Smooth muscle cell (in vitro differentiated cells): ENCODE results near the gene PEX16. TPM values are rescaled to one million over a fixed set of nuclear protein-coding genes. Genes with fewer than 3 reads are reported as not detected.

ENCODE experiments used
- DNase-seq: peaks from one replicate; lab custom pipeline; 2025; ENCODE audit not compliant: unreplicated experiment; lab: John Stamatoyannopoulos, UW
- H2AFZ ChIP-seq: fragments of 200-600 bp; sonication (generic); 2 replicates; pipeline ENCODE4 v1.6.0; 2016; ENCODE audit warnings: antibody characterized with exemption, low read depth, mild to moderate bottlenecking
- H3F3A ChIP-seq: fragments of 200-600 bp; sonication (generic); 2 replicates; pipeline ENCODE4 v1.6.0; 2017; ENCODE audit warnings: antibody characterized with exemption, low read depth
- H3K27ac ChIP-seq: fragments of 200-600 bp; sonication (generic); 2 replicates; pipeline ENCODE4 v1.5.1; 2016; ENCODE audit warnings: low read depth, mild to moderate bottlenecking
- H3K27me3 ChIP-seq: fragments of 200-600 bp; sonication (generic); 2 replicates; pipeline ENCODE4 v1.6.1; 2016; ENCODE audit warnings: low read depth, mild to moderate bottlenecking
- H3K36me3 ChIP-seq: fragments of 200-600 bp; sonication (generic); 2 replicates; pipeline ENCODE4 v1.5.1; 2016; ENCODE audit warnings: low read depth
- H3K4me1 ChIP-seq: fragments of 200-600 bp; sonication (generic); 2 replicates; pipeline ENCODE4 v1.5.1; 2016; ENCODE audit warnings: low read depth
- H3K4me2 ChIP-seq: fragments of 200-600 bp; sonication (generic); 2 replicates; pipeline ENCODE4 v1.6.0; 2016; ENCODE audit warnings: mild to moderate bottlenecking
- H3K4me3 ChIP-seq: fragments of 200-600 bp; sonication (generic); 2 replicates; pipeline ENCODE4 v1.5.1; 2016; ENCODE audit warnings: mild to moderate bottlenecking
- H3K79me2 ChIP-seq: fragments of 200-600 bp; sonication (generic); 2 replicates; pipeline ENCODE4 v1.6.0; 2016; ENCODE audit warnings: low read depth, mild to moderate bottlenecking
- H3K9ac ChIP-seq: fragments of 200-600 bp; sonication (generic); 2 replicates; pipeline ENCODE4 v1.6.0; 2016; ENCODE audit warnings: low read depth
- H3K9me3 ChIP-seq: fragments of 200-600 bp; sonication (generic); replicated peaks from 2 replicates; pipeline ENCODE4 v1.5.1; 2016; ENCODE audit warnings: low read depth
- H4K20me1 ChIP-seq: fragments of 200-600 bp; sonication (generic); 2 replicates; pipeline ENCODE4 v1.6.0; 2016; ENCODE audit warnings: low read depth
- CTCF ChIP-seq: fragments of 200-600 bp; sonication (generic); IDR thresholded peaks from 2 replicates; pipeline ENCODE4 v1.5.1; 2017; ENCODE audit warnings: borderline replicate concordance, mild to moderate bottlenecking, antibody characterized with exemption; ENCODE audit not compliant: insufficient read depth, poor library complexity, severe bottlenecking
- WGBS: methylation state at CpG from one replicate; pipeline ENCODE4 v1.1.7; 2016; ENCODE audit warnings: low lambda C conversion rate; 5-methylcytosine and 5-hydroxymethylcytosine counted together
- polyA plus RNA-seq: library from polyadenylated mRNA; unstranded; fragments of >200 nt; fragmentation: Nextera tagmentation; extraction: Ambion mirVana; gene quantifications from 2 replicates; pipeline ENCODE4 v1.2.1, GENCODE V29; 2016
- total RNA-seq: library from RNA; depleted of rRNA; stranded (reverse); fragments of >200 nt; gene quantifications from 2 replicates; pipeline ENCODE4 v1.2.3, GENCODE V29; 2014

Gene PEX16
- total and polyA plus RNA-seq, 2 experiments from 2014 or later: 10.5 to 30.2 TPM

- Histone ChIP-seq H2AFZ (no peak overlapping the region), H3K79me2 (peaks cover 6% of the 10 kb centered on the region), H3K36me3 (no peaks in the 10 kb centered on the region), H3K27ac (no peak overlapping the region), H3K9ac (no peak overlapping the region), H4K20me1 (no peaks in the 10 kb centered on the region), H3K4me1 (peaks cover 29% of the 10 kb centered on the region), H3K4me2 (peak overlapping the region; percentile 80), H3K27me3 (peaks cover 47% of the 10 kb centered on the region), H3K9me3 (no peaks in the 10 kb centered on the region), H3K4me3 (peak overlapping the region; percentile 44), H3F3A (no peaks in the 10 kb centered on the region)
- 8% methylated on average over 26 of the region's 54 CpGs for WGBS
- no peak for DNase-seq
- TF ChIP-seq CTCF: no peak
Measured at GRCh38 chr11:45921561-45922424, 4.1 kb upstream of the PEX16 start.

- DNase-seq: no peak
- 93% methylated on average over 6 of the region's 6 CpGs for WGBS
Measured at GRCh38 chr11:45920531-45921477, 3.1 kb upstream of the PEX16 start.

GRCh38 chr11:45919806-45920530, 2.3 kb upstream of the PEX16 start:
- no peaks in the 10 kb centered on the region for H4K20me1 ChIP-seq
- H3K4me3 ChIP-seq: no peak overlapping the region
- no peak overlapping the region for H2AFZ ChIP-seq
- no peaks in the 10 kb centered on the region for H3F3A ChIP-seq
- no peak for DNase-seq
- no peaks in the 10 kb centered on the region for H3K36me3 ChIP-seq
- H3K27me3 ChIP-seq: peaks cover 42% of the 10 kb centered on the region
- peaks cover 8% of the 10 kb centered on the region for H3K79me2 ChIP-seq
- no peak overlapping the region for H3K27ac ChIP-seq
- WGBS: 89% methylated on average over 13 of the region's 13 CpGs
- no peak overlapping the region for H3K9ac ChIP-seq
- H3K4me1 ChIP-seq: peaks cover 30% of the 10 kb centered on the region
- TF ChIP-seq CTCF: no peak
- no peaks in the 10 kb centered on the region for H3K9me3 ChIP-seq
- H3K4me2 ChIP-seq: no peak overlapping the region

More at GRCh38 chr11:45920531-45921477, 3.1 kb upstream of the PEX16 start:
- Histone ChIP-seq H3K79me2 (peaks cover 8% of the 10 kb centered on the region), H3K9me3 (no peaks in the 10 kb centered on the region), H3K36me3 (no peaks in the 10 kb centered on the region), H3K4me2 (no peak overlapping the region), H3K27me3 (peaks cover 44% of the 10 kb centered on the region), H3K4me1 (peaks cover 30% of the 10 kb centered on the region), H3K27ac (no peak overlapping the region), H3F3A (no peaks in the 10 kb centered on the region), H4K20me1 (no peaks in the 10 kb centered on the region), H3K9ac (no peak overlapping the region), H2AFZ (no peak overlapping the region), H3K4me3 (no peak overlapping the region)
- TF ChIP-seq CTCF: no peak
